SKM-1 (cell line): Measurements from ENCODE around the gene DKC1.
A peak's percentile ranks its signal among the peaks of the same experiment; 100 is the strongest.
"Not testable (repeated sequence)": the region's sequence is repeated elsewhere in the genome, so short reads cannot be mapped to it uniquely, and the experiment has no call there.

ENCODE experiments used
- DNase-seq: peaks from one replicate; lab custom pipeline; 2025; ENCODE audit not compliant: unreplicated experiment; lab: John Stamatoyannopoulos, UW

The DKC1 gene

GRCh38 chrX:154785716-154786115, 23.1 kb downstream of the DKC1 start:
- no peak for DNase-seq

GRCh38 chrX:154791467-154791866, 28.8 kb downstream of the DKC1 start:
- no peak for DNase-seq

DNA sequence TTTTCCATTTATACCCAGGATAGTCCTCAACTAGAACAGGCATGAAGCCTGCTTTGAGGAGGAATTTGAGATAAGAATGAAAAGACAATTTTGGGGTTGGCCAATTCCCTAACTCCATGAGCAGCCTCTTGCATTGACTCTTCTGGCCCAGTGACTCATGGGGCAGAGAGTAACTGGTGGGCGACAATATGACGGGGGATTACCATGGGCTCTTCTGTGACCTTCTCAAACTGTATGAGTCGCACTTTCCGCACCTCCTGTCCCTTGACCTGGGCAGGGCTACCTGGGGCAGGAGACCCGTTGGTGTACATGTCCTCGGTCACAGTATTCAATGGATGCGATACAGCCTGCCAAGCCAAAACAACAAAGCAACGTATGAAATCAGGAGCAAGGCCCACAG, 29.3 kb downstream of the DKC1 start:
- no peak for DNase-seq

GRCh38 chrX:154793084-154793795, 30.6 kb downstream of the DKC1 start:
- DNase-seq: no peak

- DNase-seq: no peak
Observed at GRCh38 chrX:154795016-154795415, 32.4 kb downstream of the DKC1 start.

DNA sequence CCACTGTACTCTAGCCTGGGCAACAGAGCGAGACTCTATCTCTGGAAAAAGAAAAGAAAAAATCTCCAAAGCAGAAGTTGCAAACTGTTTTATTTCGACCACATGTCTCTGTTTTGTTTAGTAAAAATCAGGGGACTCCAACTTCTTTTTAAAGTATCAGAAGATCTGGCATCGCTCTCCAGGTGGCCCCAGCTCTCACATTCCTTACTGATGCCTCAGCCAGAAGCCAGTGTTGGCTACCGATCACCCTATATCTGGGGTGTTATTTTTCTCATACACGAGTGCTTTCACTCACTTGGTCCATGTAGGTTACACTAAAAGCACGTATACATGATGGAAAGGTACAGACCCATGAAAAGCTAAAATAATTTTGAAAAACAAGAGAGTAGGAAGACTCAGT, 34.3 kb downstream of the DKC1 start:
- DNase-seq: no peak

DNA sequence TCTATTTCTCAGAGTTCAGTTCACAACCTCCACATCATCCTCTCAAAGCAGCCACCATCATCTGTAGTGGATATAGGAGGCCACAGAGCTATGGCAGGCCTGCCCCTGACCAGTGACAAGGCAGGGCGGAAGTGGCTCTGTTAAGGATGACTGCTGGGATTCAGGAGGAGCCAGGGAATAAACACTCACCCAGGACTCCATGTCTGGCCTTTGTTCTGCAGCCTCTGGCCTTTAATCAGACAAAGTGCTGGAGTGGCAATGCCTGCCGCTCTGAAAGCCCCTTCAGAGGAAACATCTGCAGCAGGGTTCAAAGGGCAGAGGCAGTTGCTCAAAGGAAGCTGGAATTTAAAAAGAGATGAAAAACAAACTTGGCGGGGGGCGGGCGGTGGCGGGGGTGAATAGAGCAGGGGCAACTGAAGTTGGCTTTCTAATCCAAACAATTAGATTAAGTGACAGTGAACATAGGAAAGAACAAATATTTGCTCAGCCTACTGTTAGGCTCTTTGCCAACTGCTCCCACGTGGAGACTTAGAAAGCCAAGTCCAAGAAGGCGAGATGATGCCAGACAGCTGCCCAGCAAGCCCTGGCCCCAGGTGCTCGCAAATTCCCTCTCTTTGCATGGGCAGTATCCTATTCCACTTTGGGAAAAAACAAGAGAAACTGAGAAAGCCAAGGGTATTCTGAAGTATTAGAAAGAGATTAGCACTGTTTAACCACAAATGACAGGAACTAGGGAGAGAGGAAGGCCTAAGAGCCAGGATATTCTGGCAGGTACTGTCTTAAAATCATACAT, 37.1 kb downstream of the DKC1 start:
- DNase-seq: no peak

GRCh38 chrX:154800478-154801210, 38.0 kb downstream of the DKC1 start:
- DNase-seq: peak; percentile 27

DNA sequence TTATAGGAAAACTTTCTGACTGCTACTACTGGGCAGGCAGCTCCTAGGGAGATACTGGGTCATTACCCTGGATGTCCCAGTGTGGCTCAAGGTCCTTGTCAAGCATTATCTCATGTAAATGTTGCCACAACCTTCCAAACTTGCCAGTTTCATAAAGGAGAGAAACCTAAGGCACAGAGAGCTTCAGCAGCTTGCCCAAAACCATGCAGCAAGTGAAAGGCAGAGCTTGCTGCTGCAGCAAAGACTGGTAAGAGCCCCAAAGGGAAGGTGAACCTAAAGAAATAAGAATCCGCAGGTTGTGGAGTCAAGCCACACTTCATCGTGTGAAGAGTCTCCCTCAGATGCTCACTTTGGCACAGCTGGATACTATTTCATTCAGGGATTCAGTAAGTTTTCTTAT, 40.3 kb downstream of the DKC1 start:
- no peak for DNase-seq

- no peak for DNase-seq
Observed at GRCh38 chrX:154804261-154804956, 41.7 kb downstream of the DKC1 start.

DNA sequence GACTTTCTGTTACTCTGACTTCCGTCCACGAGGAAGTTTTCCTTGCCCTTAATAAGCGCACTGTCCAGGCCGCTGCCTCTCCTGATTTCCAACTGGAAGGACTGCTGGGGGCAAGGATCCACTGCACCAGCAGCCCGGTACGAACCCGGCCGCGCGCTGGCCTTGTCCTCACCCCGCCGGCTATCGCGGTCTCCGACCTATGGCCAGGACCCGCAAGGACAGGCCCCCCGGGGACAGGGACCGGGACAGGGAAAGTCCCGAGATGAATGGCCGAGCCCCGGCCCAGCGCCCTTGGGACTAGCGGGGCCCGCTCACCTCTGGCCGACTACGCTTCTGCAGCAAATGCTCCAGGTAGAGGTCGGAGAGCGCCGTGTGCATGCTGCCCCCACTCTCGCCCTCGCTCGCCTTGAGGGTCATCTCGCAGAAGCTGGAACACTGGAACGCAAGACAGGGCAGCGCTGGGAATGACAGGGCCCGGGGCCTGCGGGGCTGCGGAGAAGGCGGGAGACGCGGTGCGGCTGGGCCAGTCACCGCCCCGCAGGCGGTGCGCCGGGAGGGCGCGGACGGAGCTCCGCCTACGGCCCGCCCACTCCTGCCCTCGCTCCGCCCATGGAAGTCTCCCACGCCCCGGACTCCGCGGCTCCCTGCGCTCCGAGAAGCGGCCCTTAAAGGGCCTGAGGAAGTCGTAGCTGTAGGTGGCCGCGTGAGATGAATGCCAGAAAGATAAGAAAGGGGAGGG, 42.5 kb downstream of the DKC1 start, which contains the start of gene MPP1:
Gene MPP1 (minus strand): TSS at position 529 of the 739 bp plus-strand sequence. CDS start 112 bp downstream, at position 417.
- DNase-seq: peak; percentile 23

DNA sequence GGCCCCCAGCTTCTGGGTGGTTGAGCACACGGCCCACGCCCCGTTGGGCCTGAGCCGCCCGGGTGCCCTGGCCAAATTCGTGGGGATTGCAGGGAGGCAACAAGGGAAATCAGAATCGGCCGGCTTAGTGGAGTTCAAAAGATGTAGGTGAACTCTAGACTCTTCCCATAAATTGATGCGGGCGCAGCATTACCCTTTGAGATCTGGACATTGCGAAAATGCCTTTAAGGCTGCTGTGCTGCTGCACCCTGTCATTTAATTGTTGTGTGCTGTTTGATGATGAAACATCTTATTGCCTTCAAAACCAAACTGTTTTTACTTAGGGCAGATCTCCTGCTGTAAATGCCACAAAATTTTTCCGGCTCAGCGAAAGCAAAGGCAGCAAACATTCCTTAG, 43.0 kb downstream of the DKC1 start:
- peak; percentile 16 for DNase-seq

DNA sequence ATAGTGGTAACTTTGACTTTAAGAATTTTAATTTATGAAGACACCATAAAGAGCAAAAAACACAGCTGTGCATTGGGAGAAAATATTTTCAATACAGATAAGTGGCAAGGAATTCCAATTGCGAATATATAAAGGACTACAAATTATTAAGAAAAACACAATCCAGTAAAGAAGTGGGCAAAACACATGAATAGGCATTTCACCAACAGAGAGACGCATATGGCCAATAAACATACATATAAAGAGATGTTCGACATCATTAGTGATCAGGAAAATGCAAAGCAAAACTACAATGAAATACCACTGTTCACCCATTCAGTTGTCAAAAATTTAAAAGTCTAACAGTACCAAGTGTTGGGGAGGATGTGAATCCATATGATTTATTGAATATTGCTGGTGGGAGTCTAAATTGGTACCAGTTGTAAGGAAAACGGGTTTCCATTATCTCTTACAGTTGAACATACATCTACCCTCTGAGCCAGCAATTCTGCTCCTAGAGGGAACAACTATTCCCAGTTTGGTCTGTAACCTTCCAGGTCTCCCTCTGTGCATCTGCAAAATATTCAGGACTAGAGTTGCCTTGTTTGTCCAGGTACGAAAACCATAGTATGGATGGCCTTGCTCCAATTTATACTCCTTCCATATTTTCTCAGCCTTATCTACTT, 44.3 kb downstream of the DKC1 start:
- no peak for DNase-seq

DNA sequence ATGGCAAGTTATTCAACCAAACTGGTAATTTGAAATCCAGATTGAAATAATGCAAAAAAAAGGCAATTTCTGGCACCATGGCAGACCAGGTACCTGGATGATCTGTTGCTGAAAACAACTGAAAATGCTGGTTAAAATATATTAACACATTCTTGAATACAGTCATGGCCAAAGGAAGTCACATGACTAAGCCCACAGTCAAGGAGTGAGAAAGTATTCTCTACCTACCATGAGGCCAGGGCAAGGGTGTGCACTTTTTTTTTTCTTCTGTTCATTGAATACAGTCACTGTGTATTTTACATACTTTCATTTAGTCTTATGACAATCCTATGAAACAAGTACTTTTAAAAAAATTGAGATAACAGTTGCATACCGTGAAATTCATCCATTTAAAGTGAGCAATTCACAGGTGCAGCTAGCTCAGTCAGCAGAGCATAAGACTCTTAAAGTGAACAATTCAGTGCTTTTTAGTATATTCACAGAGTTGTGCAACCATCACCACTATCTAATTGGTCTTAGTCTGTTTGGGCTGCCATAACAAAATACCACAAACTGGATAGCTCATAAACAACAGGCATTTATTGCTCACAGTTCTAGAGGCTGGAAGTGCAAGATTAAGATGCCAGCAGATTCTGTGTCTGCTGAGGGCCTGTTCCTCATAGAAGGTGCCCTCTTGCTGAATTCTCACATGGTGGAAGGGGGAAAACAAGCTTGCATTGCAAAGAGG, 47.4 kb downstream of the DKC1 start:
- no peak for DNase-seq

- DNase-seq: no peak
Observed at GRCh38 chrX:154812341-154813101, 49.9 kb downstream of the DKC1 start.

DNA sequence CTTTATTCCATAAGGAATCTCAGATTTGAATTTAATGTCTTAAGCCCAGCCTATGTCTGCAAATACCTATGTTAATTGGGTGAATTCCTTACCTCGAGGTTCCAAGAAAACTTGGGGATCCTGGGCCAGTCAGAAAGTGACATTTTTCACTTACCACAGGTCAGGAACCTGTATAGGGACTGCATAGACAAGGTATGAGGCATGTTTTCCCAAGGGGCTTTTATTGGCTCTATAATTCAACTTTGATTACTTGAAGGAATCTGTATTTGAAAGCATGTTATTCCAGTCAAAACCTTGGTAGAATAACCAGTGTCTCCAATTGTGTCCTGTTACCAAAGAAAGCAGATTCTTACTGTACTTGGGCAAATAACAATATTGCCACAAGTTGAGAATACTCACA, 51.1 kb downstream of the DKC1 start:
- no peak for DNase-seq

- DNase-seq: no peak
Observed at GRCh38 chrX:154815274-154815818, 52.7 kb downstream of the DKC1 start.

- DNase-seq: not testable (repeated sequence)
Observed at GRCh38 chrX:154816326-154816898, 53.7 kb downstream of the DKC1 start.
